ENCODE results near the gene SPTBN1.

DNA sequence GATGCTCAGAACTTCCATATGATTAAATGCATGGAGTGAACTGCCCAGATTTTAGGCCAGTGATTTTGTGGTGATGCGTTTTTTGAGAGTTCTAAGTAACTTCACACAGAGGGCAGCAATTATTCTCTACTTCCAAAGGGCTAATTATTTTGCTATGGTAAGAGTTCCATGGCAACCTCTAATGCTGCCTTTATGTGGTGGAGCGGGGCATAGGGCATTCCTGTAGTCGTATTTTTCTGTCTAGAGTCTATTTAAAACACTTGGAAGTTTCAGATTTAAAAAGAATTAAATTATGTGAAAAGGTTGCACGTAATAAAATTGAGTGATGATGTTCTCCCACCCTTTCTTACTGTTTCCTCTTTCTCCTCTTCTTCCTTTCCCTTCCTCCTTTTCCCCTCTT, 203.4 kb downstream of the SPTBN1 start:
- TF ChIP-seq, protein P1, sequence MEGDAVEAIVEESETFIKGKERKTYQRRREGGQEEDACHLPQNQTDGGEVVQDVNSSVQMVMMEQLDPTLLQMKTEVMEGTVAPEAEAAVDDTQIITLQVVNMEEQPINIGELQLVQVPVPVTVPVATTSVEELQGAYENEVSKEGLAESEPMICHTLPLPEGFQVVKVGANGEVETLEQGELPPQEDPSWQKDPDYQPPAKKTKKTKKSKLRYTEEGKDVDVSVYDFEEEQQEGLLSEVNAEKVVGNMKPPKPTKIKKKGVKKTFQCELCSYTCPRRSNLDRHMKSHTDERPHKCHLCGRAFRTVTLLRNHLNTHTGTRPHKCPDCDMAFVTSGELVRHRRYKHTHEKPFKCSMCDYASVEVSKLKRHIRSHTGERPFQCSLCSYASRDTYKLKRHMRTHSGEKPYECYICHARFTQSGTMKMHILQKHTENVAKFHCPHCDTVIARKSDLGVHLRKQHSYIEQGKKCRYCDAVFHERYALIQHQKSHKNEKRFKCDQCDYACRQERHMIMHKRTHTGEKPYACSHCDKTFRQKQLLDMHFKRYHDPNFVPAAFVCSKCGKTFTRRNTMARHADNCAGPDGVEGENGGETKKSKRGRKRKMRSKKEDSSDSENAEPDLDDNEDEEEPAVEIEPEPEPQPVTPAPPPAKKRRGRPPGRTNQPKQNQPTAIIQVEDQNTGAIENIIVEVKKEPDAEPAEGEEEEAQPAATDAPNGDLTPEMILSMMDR (conservative IDR thresholded peaks at IDR 0.05; ENCODE audit: low read depth, low read length), result no peak
- TF ChIP-seq EZH2 (IDR thresholded peaks at IDR 0.05; ENCODE audit: borderline replicate concordance, low read depth, low read length, poor library complexity, severe bottlenecking), result no peak

Measured in A673 (cell line).